H9 (cell line): Measurements from ENCODE around the gene PIEZO2. TPM values are rescaled to one million over a fixed set of nuclear protein-coding genes. Genes with fewer than 3 reads are reported as not detected.

Experiments used
- DNase-seq: peaks from one replicate; pipeline ENCODE4 v3.0.0-alpha.2; 2017
- H2AFZ ChIP-seq: one replicate; pipeline ENCODE4 v1.6.1; 2013; ENCODE audit warnings: mild to moderate bottlenecking, low read length, control low read depth, moderate library complexity
- H2AK5ac ChIP-seq: 2 replicates; pipeline ENCODE4 v1.6.1; 2013; ENCODE audit warnings: low read length, control low read depth, mixed read lengths; ENCODE audit not compliant: insufficient read length
- H2BK120ac ChIP-seq: one replicate; pipeline ENCODE4 v1.6.1; 2013; ENCODE audit warnings: low read depth, mild to moderate bottlenecking, low read length, control low read depth, inconsistent platforms; ENCODE audit not compliant: poor library complexity, severe bottlenecking
- H2BK12ac ChIP-seq: 2 replicates; pipeline ENCODE4 v1.6.1; 2013; ENCODE audit warnings: low read length, control low read depth, mixed read lengths, low read depth; ENCODE audit not compliant: insufficient read length
- H2BK15ac ChIP-seq: 2 replicates; pipeline ENCODE4 v1.6.1; 2013; ENCODE audit warnings: low read depth, low read length, control low read depth
- H2BK20ac ChIP-seq: one replicate; pipeline ENCODE4 v1.6.1; 2013; ENCODE audit warnings: low read depth, mild to moderate bottlenecking, low read length, control low read depth, inconsistent platforms; ENCODE audit not compliant: poor library complexity, severe bottlenecking
- H2BK5ac ChIP-seq: 2 replicates; pipeline ENCODE4 v1.6.1; 2013; ENCODE audit warnings: low read length, control low read depth, mixed read lengths; ENCODE audit not compliant: insufficient read length
- H3K14ac ChIP-seq: 2 replicates; pipeline ENCODE4 v1.6.1; 2013; ENCODE audit warnings: low read length, control low read depth; ENCODE audit not compliant: insufficient read depth
- H3K18ac ChIP-seq: 2 replicates; pipeline ENCODE4 v1.6.1; 2013; ENCODE audit warnings: low read depth, mild to moderate bottlenecking, mixed read lengths, low read length, control low read depth; ENCODE audit not compliant: insufficient read length
- H3K23ac ChIP-seq: 2 replicates; pipeline ENCODE4 v1.6.1; 2013; ENCODE audit warnings: low read length, control low read depth, mixed read lengths, low read depth; ENCODE audit not compliant: insufficient read length
- H3K23me2 ChIP-seq: 2 replicates; pipeline ENCODE4 v1.6.1; 2013; ENCODE audit warnings: low read depth, mild to moderate bottlenecking, mixed read lengths, low read length, control low read depth; ENCODE audit not compliant: insufficient read length, poor library complexity, severe bottlenecking
- H3K27ac ChIP-seq: 2 replicates; pipeline ENCODE4 v1.5.1; 2013; ENCODE audit warnings: low read length, control low read depth, mixed read lengths, low read depth; ENCODE audit not compliant: insufficient read length
- H3K27me3 ChIP-seq: 2 replicates; pipeline ENCODE4 v1.6.1; 2013; ENCODE audit warnings: low read length, control low read depth, inconsistent platforms; ENCODE audit not compliant: insufficient read depth
- H3K4ac ChIP-seq: 2 replicates; pipeline ENCODE4 v1.6.1; 2013; ENCODE audit warnings: low read depth, mild to moderate bottlenecking, control low read depth, inconsistent platforms, low read length, moderate library complexity
- H3K4me1 ChIP-seq: 2 replicates; pipeline ENCODE4 v1.6.1; 2013; ENCODE audit warnings: low read length, control low read depth, inconsistent platforms; ENCODE audit not compliant: insufficient read depth
- H3K4me2 ChIP-seq: 2 replicates; pipeline ENCODE4 v1.6.1; 2013; ENCODE audit warnings: low read length, control low read depth, mixed read lengths; ENCODE audit not compliant: insufficient read length, insufficient read depth
- H3K56ac ChIP-seq: 2 replicates; pipeline ENCODE4 v1.6.1; 2013; ENCODE audit warnings: low read depth, mild to moderate bottlenecking, mixed read lengths, low read length, control low read depth; ENCODE audit not compliant: insufficient read length
- H3K79me1 ChIP-seq: 2 replicates; pipeline ENCODE4 v1.6.1; 2013; ENCODE audit warnings: low read depth, mild to moderate bottlenecking, moderate library complexity, low read length, control low read depth, inconsistent platforms; ENCODE audit not compliant: insufficient read depth, poor library complexity, severe bottlenecking
- H3K79me2 ChIP-seq: 2 replicates; pipeline ENCODE4 v1.6.1; 2013; ENCODE audit warnings: low read length, control low read depth, inconsistent platforms; ENCODE audit not compliant: insufficient read depth
- H3K9ac ChIP-seq: 2 replicates; pipeline ENCODE4 v1.6.1; 2013; ENCODE audit warnings: low read length, control low read depth, mixed read lengths; ENCODE audit not compliant: insufficient read length; ENCODE audit errors: extremely low read depth
- H3K9me3 ChIP-seq: one replicate; pipeline ENCODE4 v1.6.1; 2013; ENCODE audit warnings: low read depth, low read length, inconsistent platforms; ENCODE audit not compliant: control insufficient read depth
- H3T11ph ChIP-seq: one replicate; pipeline ENCODE4 v1.6.1; 2013; ENCODE audit warnings: mild to moderate bottlenecking, low read length, control low read depth, inconsistent platforms
- H4K20me1 ChIP-seq: one replicate; pipeline ENCODE4 v1.6.1; 2013; ENCODE audit not compliant: control insufficient read depth, insufficient read length, insufficient read depth
- H4K5ac ChIP-seq: 2 replicates; pipeline ENCODE4 v1.6.1; 2013; ENCODE audit warnings: low read depth, mild to moderate bottlenecking, mixed read lengths, low read length, control low read depth; ENCODE audit not compliant: insufficient read length
- H4K8ac ChIP-seq: replicated peaks from 2 replicates; pipeline ENCODE4 v1.6.1; 2013; ENCODE audit warnings: low read length, control low read depth, mixed read lengths, low read depth; ENCODE audit not compliant: insufficient read length
- H4K91ac ChIP-seq: 2 replicates; pipeline ENCODE4 v1.6.1; 2013; ENCODE audit warnings: low read depth, mild to moderate bottlenecking, moderate library complexity, mixed read lengths, low read length, control low read depth; ENCODE audit not compliant: insufficient read length
- H3K27ac Mint-ChIP-seq, 3 experiments: 2 replicates in 2 of 3; 3 replicates in 1 of 3; pipeline ENCODE4 v1.8.0; 2020 to 2021; ENCODE audit warnings: mixed read lengths in 3 of 3, mild to moderate bottlenecking in 1 of 3, moderate library complexity in 1 of 3
- H3K27me3 Mint-ChIP-seq: 2 replicates; pipeline ENCODE4 v1.8.0; 2021; ENCODE audit warnings: low read depth, mild to moderate bottlenecking, moderate library complexity, mixed read lengths
- H3K36me3 Mint-ChIP-seq, 3 experiments: 2 replicates in 2 of 3; 3 replicates in 1 of 3; pipeline ENCODE4 v1.8.0; 2020 to 2021; ENCODE audit warnings: low read depth in 3 of 3, mixed read lengths in 3 of 3; ENCODE audit not compliant: insufficient read depth in 1 of 3
- H3K4me1 Mint-ChIP-seq, 2 experiments: 2 replicates each; pipeline ENCODE4 v1.8.0; 2020; ENCODE audit warnings: mixed read lengths in 2 of 2
- H3K4me3 Mint-ChIP-seq, 2 experiments: 2 replicates in 1 of 2; 3 replicates in 1 of 2; pipeline ENCODE4 v1.8.0; 2020 to 2021; ENCODE audit warnings: mild to moderate bottlenecking in 2 of 2, mixed read lengths in 2 of 2, moderate library complexity in 1 of 2
- H3K9me3 Mint-ChIP-seq, 2 experiments: 2 replicates in 1 of 2; 3 replicates in 1 of 2; pipeline ENCODE4 v1.8.0; 2020; ENCODE audit warnings: mild to moderate bottlenecking in 2 of 2, mixed read lengths in 2 of 2, moderate library complexity in 1 of 2
- WGBS: extraction: QIAGEN DNeasy Blood & Tissue Kit; methylation state at CpG from one replicate; pipeline ENCODE4 v1.1.7; 2013; ENCODE audit warnings: missing lambda C conversion rate, low lambda C conversion rate, mixed read lengths; ENCODE audit not compliant: insufficient read length; ENCODE audit errors: extremely low coverage; 5-methylcytosine and 5-hydroxymethylcytosine counted together
- total RNA-seq: library from RNA; stranded (reverse); gene quantifications from 2 replicates; pipeline ENCODE4 v1.2.1, GENCODE V29; 2021
- TF ChIP-seq, protein P1 (sequence below): fragments of 200-600 bp; sonication (generic); conservative IDR thresholded peaks from 3 replicates; pipeline ENCODE4 v1.8.0; 2021; ENCODE audit warnings: antibody characterized with exemption, mild to moderate bottlenecking

Gene PIEZO2
- total RNA-seq, 1 experiment from 2014 or later, result 3.9 TPM

DNA sequence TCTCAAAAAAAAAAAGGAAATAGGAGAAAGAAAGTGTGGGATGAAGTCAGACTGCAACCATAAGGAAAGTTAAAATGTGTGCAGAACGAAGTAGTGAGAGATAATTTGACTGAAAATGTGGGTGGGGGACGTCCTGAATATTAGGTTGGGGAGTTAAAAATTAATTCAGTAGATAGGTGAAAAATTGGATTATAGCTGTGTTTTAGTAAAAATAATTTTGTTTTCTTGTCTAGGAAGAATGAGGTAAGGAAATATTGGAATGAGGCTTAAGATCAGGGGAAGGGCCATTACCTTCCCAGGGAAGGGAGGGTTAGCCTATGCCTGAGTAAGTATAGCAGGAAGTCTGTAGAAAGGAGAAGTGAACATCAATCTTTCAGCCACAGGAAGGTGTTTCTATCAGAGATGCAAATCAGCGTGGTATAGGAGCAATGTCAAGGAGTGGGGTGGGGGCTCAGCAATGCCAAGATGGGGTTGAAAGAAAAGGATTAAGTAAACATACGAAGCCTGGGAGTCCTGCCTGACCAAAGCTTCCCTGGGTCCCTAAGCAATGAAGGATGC lies 250.9 kb downstream of the PIEZO2 start:
- H2AK5ac ChIP-seq, result no peak overlapping the region
- no peak overlapping the region; a peak in 2 of 7 replicates for H3K27ac Mint-ChIP-seq
- H3K9ac ChIP-seq, result no peak overlapping the region
- H4K8ac ChIP-seq, result no peak overlapping the region
- H2BK15ac ChIP-seq, result no peak overlapping the region
- no peak overlapping the region for H2BK20ac ChIP-seq
- H3K14ac ChIP-seq, result no peak overlapping the region
- no peak overlapping the region for H4K5ac ChIP-seq
- H3K23me2 ChIP-seq, result no peaks in the 10 kb centered on the region
- H3K4me1 Mint-ChIP-seq, result peaks cover 3 to 6% of the 10 kb centered on the region in 2 experiments; a peak in 2 of 4 replicates
- no peak overlapping the region for H4K91ac ChIP-seq
- H3K23ac ChIP-seq, result no peak overlapping the region
- no peaks in the 10 kb centered on the region; the same call in 1 of the 2 replicates for H3K4me1 ChIP-seq
- no peaks in the 10 kb centered on the region for H3K9me3 ChIP-seq
- no peak overlapping the region for H2AFZ ChIP-seq
- no peak overlapping the region for H3K4ac ChIP-seq
- no peak overlapping the region for H2BK12ac ChIP-seq
- H2BK120ac ChIP-seq, result no peak overlapping the region
- H2BK5ac ChIP-seq, result no peak overlapping the region
- H3K79me2 ChIP-seq, result no peaks in the 10 kb centered on the region
- TF ChIP-seq, protein P1, sequence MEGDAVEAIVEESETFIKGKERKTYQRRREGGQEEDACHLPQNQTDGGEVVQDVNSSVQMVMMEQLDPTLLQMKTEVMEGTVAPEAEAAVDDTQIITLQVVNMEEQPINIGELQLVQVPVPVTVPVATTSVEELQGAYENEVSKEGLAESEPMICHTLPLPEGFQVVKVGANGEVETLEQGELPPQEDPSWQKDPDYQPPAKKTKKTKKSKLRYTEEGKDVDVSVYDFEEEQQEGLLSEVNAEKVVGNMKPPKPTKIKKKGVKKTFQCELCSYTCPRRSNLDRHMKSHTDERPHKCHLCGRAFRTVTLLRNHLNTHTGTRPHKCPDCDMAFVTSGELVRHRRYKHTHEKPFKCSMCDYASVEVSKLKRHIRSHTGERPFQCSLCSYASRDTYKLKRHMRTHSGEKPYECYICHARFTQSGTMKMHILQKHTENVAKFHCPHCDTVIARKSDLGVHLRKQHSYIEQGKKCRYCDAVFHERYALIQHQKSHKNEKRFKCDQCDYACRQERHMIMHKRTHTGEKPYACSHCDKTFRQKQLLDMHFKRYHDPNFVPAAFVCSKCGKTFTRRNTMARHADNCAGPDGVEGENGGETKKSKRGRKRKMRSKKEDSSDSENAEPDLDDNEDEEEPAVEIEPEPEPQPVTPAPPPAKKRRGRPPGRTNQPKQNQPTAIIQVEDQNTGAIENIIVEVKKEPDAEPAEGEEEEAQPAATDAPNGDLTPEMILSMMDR, result no peak
- DNase-seq, result no peak
- H3T11ph ChIP-seq, result no peak overlapping the region
- H3K56ac ChIP-seq, result no peak overlapping the region
- H3K27me3 Mint-ChIP-seq, result peaks cover 1% of the 10 kb centered on the region; the same call in 1 of the 2 replicates
- H3K36me3 Mint-ChIP-seq, result peaks cover 0 to 4% (median 0%) of the 10 kb centered on the region in 3 experiments; a peak in 2 of 7 replicates
- no peaks in the 10 kb centered on the region for H3K27me3 ChIP-seq
- H3K4me2 ChIP-seq, result no peak overlapping the region
- H3K27ac ChIP-seq, result no peak overlapping the region
- H3K9me3 Mint-ChIP-seq, result no peaks in the 10 kb centered on the region; a peak in 1 of 5 replicates
- H3K4me3 Mint-ChIP-seq, result no peak overlapping the region
- H3K18ac ChIP-seq, result no peak overlapping the region
- no peaks in the 10 kb centered on the region for H4K20me1 ChIP-seq
- no peaks in the 10 kb centered on the region for H3K79me1 ChIP-seq
- 100% methylated on average over 1 of the region's 4 CpGs for WGBS
